NCI-H1694 (cell line): ENCODE results near the gene FRAT2.

Experiments
- DNase-seq: peaks from one replicate; lab custom pipeline; 2025; lab: John Stamatoyannopoulos, UW

Gene FRAT2, protein sequence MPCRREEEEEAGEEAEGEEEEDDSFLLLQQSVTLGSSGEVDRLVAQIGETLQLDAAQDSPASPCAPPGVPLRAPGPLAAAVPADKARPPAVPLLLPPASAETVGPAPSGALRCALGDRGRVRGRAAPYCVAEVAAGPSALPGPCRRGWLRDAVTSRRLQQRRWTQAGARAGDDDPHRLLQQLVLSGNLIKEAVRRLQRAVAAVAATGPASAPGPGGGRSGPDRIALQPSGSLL

DNA sequence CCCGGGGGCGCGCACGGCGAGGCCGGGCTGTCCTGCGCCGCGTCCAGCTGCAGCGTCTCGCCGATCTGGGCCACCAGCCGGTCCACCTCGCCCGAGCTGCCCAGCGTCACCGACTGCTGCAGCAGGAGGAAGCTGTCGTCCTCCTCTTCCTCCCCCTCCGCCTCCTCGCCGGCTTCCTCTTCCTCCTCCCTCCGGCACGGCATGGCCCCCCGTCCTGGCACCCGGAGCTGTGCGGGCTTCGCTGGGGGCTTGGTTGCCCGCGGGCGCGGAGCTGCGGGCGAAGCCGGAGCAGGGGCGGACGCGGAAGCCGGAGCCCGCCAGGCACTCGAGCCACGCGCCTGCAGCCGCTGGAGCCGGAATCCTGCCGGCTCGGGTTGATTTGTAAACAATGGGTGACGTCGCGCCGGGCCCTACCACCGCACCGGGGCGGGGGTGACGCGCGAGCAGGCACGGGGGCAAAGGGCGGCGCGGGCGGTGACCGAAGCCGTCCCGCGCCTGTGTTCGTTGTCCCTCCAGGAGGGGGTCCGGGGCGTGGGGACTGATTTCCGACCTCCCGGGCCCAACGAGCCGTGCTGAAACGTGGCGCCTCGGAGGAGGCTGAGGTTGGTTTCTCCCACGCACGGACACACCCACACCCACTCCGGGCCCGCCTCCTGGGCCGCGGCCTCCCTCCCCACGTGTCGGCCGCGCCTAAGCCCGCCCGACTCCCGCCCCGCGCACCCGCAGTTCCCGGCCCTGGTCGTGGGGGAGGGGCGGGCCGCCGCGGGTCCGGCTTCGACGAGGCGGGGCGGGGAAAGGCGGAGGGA is at the start of gene FRAT2:
FRAT2 (minus strand) TSS at position 360 of the 806 bp plus-strand sequence; CDS start at position 203, 157 bp downstream.
- peak; percentile 46 for DNase-seq

DNA sequence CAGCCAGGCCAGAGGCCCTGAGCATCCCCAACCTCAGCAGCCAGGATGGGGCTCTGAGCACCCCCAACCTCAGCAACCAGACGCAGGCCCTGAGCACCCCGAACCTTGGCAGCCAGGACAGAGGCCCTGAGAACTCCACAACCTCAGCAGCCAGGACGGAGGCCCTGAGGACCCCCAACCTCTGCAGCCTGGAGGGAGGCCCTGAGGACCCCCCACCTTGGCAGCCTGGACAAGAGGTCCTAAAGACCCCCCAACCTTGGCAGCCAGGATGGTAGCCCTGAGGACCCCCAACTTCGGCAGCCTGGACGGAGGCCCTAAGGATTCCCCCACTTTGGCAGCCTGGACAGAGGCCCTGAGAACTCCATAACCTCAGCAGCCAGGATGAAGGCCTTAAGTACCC is 49.6 kb upstream of the FRAT2 start:
- no peak for DNase-seq

DNA sequence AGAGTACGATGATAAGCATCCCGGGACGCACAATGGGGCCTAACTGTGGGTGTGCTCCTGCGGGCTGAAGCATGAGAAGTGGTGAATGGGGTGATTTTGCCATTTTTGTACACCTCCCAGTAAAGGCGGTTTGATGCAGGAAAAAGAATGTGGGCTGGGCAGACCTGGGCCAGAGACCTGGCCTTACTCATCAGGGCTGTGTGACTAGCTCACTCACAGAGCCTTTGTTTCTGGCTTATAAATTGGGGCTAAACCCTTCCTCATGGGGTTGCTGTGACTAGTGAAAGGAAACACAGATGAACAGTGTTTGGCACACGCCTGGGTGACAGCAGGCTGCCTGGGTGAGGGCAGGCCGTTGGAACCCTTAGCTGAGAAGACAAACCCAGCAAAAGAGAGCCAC is 48.6 kb upstream of the FRAT2 start:
- no peak for DNase-seq

DNA sequence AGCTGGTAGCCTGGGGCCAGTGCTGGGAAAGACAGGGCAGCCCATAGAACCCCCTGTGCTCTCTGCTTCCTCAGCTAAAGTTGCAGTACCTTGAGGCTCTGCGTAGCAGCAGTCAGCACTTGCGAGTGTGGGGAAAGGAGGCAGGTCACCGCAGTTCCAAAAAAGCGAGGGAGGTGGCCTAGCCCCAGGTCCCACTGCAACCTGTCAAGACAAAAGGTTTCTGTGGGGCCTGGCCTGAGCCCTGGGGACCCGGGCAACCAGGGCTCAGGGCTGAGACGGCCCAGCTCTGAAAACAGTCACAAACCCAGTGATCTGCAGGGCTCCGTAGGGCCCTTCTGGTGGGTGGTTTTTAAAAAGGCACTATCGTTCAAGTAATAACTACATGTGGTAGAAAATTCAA is 47.1 kb upstream of the FRAT2 start:
- no peak for DNase-seq

DNA sequence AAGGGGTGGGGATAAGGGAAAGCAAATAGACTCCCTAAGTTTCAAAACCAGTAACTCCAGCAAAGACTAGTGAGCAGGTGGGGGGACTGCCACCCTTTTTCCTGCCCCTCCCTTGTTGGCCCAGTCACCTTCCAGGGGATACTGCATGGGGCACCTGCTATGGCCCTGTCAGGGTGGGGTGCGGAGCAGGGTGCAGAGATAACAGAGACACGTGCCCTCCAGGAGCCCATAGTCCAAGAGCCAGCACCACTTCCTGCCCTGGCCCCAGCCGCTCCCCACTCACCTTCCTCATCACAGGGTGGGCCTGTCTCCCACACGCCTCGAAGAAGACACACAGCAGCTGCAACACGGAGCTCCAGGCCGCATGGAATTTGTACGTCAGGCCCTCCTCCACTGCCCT is 46.0 kb upstream of the FRAT2 start:
- no peak for DNase-seq

DNA sequence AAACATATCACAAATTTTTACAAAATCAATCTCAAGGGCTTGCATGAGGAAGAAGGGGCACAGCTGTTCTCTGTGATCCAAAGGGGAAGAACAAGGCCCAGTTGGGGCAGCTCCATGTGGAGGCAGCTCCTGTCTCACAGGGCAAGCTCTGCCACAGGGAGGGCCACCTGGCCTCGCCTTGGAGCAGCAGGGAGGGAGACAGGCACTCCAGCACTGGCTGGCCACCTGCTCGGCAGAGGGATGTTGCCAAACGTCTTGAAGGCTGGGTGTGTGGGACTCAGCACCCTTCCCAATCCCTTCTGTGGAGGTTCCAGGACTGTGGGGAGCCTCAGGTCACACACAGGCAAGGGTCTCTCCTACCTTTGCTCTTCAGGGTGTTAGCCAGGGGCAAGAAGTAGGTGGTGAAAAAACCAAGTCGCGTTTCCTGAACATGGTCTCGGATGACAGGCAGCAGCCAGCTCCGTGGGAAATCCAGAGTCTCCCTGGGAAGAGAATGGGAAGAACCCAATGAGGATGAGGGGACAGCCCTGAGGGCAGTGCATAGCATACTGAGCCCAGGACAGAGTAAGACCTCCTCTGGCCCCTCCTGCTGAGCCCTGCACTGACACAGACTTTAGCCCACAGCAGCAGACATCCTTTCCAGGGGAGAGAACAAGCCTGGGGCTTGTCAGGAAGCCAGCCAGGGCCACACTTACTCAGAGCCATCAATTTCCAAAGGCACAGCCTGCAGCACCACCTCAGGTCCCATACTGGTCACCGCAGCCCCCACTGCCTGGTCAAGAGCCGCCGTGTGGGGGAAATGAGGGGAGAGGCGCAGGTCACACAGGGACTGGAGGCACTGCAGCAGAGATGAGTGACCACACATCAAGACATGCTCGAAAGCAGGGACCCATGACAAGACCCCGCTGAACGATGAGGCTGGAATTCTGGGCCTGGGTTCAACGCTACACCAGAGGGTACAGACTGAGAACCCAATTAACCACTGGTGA is 44.7 kb upstream of the FRAT2 start:
- no peak for DNase-seq

DNA sequence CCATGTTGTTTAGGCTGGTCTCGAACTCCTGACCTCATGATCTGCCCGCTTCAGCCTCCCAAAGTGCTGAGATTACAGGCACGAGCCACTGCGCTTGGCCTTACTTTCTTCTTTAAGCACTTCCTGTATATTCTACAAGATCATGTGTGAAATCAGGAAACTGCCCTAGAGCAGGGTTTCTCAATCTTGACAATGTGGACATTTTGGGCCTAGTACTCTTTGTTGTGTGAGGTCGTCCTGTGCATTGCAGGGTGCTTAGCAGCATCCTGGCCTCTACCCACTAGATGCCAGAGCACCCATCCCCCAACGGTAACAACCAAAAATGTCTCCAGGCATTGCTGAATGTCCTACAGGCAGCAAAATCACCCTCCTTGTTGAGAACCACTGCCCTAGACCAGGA is 41.9 kb upstream of the FRAT2 start:
- no peak for DNase-seq

DNA sequence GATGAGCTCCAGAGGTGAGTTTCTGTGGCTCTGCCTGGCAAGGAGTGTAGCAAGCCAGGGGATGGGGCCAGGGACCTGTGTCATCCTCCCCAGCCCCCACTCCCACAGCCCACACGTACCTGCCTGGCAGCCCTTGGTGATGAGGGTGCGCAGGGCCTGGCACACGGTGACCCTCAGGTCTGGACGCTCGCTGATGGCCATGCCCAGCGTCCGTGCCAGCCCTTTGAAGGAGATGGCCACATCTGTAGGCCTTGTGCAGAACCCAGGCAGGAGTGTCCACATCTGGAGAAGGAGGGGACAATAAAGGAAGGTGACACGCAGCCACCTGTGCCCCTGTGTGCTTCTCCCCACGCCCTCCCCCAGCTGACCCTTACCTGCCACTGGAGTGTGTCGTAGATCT is 38.9 kb upstream of the FRAT2 start:
- DNase-seq: no peak

DNA sequence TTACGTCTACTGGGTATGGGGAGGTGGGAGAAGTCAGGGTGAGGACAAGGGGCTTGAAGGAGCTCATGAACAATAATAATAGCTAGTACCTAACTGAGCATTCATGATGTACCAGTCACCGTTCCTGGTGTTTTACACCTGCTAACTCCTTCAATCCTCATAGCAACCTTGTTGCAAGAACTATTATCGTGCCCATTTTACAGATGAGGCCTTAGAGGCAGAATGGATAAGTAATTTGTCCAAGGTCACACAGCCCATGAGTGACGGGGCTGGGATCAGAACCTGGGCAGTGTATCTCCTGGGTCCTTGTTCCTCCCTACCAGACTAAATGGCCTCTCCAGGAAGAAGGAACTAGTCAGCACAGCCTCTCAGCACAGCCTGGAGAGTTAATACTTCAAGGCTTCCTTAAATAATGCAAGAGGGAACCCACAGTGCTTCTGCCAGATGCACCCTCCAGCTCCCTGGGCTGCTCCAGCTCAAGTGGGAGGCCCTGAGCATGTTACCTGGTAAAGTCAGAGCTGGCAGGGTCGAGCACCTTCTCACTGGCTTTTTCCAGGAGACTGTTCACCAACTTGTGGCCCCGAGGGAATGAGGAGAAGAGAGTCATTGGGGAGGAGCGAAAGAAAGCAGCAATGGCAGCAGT is 37.8 kb upstream of the FRAT2 start:
- no peak for DNase-seq

DNA sequence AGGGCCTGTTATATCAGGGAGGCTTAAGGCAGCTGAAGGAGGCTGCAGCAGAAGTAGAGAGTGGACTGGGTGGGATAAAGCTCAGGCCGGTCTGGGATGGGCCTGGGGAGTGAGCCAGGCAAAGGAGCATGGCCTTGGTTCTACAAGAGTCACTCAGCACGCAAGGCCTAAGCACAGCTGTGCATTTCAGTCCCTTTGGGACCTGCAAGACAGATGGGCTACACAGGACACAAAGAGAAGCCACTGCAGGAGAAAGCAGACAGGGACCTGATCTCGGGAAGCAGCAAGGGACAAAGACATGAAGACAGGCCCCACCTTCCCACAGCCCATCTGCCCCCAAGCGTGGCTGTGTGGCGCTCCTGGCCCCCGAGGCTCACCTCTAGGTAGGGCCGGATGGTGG is 37.2 kb upstream of the FRAT2 start:
- no peak for DNase-seq

DNA sequence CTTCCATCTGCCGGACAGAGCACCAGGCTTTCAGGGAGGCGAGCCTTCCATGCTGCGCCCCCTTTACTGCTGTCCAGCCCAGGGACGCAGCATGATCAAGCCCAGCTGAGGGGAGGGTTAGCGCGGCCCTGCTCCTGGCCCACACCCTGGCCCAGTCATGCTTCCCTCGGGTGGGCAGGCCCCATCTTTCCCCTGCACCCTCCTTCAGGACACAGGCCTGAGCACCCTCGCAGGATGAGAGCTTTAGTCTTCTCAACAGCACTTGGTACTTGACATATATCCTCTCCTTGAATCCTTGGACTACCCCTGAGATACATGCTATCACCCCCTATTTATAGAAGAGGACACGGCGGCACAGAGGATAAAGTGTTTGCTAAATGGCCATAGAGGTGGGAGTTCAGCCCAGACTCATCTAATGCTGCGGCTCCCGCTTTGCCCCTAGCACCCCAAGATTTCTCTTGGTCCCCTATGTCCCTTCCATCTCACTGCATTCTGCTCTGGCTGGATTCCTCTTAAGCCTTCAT is 32.7 kb upstream of the FRAT2 start:
- DNase-seq: no peak

DNA sequence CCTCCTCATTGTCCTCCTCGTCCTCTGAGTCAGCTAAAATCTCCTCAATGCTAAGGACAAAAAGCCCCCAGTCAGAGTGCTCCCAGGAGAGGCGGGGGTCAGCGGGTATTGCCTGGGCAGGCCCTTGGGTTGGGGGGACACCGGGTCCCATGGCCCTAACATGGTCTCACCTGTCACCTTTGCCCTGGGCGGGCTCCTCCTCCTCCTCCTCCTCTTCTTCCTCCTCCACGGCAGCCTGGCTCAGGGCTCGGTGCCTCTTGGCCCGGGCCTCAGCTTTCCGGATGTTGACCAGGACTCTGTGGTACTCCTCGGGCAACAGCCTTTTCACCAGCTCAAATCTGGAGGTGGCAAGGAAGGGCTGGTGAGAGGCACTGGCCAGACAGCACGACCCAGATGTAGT is 32.0 kb upstream of the FRAT2 start:
- no peak for DNase-seq

DNA sequence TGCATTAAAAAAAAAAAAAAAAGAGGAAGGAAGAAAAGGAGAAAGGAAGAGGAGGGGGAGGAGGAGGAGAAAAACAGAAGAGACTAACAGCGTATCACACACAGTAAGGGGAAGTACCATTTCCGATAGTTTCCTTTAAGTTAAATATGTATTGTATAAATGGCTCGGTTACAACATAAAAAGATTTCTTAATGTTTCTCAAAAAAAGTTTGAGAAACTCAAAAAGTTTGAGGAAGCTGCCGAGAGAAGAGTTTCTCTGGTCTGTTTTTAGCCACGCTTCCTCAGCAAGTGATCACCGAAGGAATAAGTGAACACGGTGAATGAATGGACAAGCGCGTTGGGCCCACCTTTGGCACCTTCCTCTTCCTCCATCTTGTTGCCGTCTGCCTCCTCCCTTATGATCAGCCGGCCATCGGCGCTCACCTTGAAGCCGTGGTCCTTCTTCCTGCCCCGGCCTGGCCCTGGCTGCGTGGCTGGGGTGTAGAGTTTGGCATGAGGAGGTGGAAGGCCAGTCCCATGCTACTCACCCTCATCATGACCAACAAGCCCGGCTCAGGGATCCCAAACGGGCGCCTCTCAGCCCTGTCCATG is 31.3 kb upstream of the FRAT2 start:
- no peak for DNase-seq

DNA sequence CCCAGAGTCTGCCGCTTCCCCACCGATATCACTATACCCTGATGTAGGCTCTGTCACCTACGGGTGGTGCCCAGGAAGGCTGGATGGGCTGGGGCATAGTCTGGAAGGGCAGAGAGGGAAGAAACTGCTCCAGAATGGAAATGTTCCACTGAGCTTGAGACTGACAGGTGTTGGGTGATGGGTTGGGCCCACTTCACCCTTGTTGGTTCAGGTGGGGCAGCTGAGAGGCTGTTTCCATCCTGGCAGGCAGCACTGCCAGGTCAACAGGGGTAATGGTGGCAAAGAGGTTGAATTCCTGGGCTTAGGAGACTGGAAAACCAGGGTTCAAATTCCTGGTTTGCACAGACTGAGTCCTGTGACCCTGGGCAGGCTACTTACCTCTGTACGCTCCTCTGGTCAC is 28.5 kb upstream of the FRAT2 start:
- DNase-seq: no peak

DNA sequence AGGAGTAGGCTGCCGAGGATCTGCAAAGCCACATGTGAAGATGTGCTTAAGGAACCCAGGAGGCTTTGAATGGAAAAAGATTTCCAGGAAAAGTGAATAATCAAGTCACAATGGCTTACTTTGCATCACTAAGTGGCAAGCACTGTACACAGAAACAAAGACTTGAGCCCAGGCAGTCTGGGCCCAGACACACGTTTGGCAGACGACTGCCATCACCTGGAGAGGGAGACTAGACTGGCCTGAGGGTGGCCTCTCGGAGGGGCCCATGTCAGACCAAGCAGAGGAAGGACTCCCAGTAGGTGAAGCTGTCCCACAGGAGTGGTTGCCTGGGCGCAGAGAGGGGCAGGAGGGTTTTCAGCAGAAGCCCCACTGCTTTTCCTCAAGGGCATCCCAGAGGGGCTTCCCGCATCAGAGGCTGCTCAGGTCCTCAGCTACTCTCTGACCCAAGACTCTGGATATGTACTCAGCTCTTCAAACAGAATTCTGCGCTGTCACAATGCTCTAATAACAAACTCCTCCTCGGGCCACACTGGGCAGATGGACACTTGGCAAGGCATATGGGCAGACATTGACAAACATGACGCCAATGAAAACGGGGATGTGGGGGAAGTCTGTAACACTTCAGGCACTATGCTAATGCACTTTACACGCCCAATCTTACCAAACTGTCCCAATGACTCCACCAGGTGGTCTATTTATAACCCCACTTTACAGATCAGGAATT is 27.9 kb upstream of the FRAT2 start:
- DNase-seq: no peak

DNA sequence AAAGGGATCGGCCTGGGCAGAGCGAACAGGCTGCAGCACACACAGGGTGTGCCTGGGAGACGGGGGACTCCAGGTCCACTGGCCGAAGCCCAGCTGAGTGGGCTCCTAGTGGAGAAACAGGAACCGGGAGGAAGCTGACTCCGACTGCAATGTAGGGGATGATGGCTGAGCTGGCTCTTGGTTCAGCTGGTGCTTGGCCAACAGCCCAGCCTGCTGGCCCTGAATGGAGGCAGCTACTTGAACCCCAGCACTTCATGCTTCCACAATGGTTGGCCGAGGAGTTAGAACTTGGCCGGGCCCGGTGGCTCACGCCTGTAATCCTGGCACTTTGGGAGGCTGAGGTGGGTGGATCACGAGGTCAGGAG is 27.0 kb upstream of the FRAT2 start:
- no peak for DNase-seq

DNA sequence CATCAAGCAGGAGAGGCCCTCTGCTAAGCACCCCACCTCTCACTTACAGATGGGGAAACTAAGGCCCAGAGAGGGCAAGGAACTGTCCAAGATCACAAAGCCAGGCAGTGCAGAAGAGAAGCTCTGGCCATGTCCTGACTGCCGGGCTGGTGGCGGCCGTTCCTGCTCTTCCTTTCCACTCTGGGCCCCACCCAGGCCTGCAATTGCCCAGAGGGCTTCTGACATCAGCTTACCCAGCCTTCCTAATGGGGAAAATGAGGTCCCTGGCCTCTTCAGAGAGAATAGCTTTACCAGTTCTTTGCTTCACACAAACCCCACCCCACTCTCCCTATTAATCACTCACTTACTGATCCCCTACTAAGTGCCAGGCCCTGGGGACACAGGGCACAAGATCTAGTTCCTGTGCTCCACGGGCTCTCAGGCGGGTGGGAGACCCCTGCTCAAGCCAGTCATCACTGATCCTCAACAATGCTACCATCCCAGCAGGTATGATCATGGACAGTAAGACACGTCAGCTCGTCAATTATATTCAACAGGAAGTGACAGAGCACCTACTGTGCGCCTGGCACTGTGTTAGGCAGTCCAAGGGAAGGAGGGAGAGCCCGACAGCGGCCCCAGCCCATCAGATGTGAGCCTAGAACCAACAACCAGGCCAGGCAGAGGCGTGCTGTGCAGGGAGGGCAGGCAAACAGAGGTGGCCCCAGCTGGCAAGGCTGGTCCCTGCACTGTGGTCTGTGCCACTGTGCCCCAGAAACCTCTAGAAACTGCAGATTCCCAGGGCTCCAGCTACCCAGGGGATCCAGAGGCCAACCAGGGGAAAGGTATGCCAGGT is 26.4 kb upstream of the FRAT2 start:
- no peak for DNase-seq

DNA sequence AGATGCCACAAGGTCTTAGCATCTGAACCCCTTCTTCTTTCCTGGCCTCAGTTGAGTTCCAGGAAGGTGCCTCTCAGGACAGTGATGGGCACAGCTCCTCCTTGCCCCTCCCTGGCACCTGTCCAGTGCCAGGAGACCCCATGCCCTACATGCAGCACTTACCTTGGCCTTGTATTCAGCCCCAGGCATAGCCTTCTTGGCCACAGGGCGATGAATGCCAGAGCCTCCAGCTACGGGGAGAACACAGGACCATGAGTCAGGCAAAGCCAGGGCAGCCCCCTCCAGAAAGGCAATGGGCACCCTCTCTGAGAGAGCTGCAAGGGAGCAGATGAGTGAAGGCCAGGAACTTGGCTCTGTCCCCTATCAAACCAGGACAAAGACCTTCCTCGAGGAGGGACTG is 24.3 kb upstream of the FRAT2 start:
- DNase-seq: no peak

DNA sequence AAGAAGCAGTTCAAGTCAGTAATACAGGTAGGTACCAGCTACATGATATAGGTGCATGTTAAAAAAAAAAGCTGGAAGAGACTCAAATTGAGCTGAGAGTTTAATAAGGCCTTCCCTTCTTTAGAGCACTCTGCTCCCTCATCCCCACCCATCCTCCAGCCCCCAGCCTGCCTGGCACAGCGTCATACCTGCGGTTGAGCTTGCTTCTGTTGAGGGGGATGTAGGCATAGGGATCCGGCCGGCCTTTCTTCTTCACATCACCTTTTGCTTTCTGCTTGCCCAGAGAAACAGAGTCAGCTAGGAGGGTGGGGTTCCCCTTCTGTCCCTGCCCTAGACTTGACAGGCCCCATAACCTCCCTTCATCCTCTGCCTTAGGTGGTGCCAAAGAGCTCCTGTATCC is 23.8 kb upstream of the FRAT2 start:
- no peak for DNase-seq

DNA sequence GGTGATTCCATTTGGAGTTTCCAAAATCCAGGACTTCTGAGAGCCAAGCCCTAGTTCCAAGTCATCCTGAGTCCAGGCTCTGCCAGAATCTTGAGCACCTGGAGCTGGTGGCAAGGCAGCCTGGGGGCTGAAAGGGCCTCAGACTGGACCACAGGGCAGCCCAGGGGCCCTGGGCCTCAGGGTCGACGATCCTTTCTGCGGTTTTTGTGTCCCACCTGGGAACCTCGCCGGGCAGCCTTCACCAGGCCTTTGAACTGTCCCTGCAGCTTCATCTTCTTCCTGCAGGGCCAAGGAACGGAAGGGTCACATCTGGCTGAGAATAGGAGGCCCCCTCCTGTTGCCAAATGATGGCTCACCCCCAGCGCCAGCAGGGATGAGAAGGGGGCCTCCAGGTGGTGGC is 22.4 kb upstream of the FRAT2 start:
- no peak for DNase-seq
